Hepatic stellate cell (primary cell): Measurements from ENCODE around the gene ZNF132.

Experiments
- DNase-seq: peaks from one replicate; pipeline ENCODE4 v3.0.0; 2011; ENCODE audit warnings: low spot score

The ZNF132 gene

DNA sequence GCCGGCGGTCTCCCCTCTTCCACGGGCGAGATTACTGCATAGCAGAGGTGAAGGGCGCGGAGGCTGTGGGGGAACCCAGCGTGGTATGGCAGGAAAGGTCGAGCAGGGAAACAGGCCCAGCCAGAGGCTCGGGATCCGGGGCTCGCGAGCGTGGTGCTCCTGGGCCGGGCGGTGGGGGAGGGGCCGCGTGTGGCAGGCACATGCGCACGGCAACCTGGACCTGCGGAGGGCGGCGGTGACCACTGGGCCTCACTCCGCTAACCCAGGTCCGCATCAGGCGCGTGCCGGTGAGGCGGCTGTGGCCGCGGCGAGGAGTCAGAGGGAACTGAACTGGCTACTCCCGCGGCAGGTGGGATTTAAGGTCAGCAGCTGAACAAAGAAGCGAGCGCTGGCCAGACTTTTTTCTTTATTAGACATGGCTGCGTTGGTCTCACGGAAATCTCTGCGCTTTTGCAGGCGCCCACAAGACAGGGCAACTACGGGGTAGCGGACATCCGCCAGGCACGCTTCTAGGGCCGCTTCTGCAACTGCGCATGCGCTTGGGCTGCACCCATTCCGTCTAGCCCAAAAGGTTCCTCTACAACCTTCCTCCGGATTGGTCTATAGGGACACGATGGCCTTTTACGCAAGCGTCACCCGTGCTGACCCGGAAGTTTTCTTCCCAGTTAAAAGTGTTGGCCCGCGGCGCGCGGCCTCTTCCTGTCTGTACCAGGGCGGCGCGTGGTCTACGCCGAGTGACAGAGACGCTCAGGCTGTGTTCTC, 53.2 kb downstream of the ZNF132 start, which contains the start of gene RPS5:
Gene RPS5 (plus strand): TSS at position 694 of the 762 bp plus-strand sequence. CDS start 869 bp downstream, outside the sequence.
- peak; percentile 100 for DNase-seq

DNA sequence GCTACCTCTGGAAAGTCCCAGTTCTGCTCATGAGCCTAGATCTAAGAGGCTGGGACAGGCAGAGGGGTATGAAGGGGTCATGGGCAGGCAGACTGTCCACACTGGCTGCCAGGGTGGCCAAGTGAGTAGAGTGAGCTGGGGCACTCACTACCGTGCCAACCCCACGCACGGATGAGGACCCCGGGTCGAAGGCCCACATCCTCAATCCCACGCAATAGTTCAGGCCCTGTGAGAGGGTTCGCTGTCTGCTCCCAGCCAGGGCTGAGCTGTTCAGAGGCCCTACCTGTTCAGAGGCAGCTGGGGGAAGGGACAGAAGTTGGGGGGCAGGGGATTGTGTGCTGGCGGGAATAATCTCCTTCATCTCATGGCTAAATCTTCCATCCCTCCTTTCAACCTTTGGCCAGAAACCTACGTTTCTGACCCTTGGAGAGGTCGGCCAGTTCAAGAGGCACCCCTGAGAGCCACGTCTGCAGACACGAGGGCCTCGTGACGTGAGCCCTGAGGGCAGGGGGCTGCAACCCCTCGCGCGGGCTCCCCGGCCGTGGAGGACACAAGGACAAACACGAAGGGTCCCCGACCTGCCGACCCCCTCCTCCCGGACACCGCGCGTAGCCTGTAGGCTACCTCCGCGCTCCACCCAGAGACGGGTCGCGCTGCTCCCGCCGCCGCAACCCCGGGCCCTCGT, 53.9 kb downstream of the ZNF132 start:
- no peak for DNase-seq

DNA sequence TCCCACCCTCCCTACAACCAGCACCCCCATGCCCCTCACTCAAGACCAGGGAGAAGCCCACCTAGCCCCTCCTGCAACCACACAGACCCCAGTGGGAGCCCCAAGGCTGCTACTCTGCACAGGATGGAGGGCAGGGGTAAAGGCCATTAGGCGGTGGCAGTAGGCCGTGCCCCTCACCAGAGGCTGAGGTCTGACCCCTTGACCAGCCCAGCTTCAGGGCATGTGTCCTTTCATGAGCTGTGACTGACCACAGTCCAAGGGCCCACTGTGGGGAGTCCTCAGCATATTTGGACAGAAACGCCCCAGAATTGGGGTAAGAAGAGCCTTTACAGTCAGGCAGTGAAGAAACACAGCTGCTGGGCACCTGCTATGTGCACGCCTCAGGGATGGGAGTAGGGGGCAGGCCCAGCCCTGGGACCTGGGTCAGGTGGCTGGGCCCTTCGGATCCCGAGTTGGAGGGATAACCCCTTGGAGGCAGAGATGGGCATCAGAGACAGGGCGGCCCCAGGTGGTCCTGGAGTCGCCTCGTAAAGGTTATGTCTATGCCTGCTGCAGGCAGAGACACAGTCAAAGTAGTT, 54.6 kb downstream of the ZNF132 start:
- DNase-seq: no peak

DNA sequence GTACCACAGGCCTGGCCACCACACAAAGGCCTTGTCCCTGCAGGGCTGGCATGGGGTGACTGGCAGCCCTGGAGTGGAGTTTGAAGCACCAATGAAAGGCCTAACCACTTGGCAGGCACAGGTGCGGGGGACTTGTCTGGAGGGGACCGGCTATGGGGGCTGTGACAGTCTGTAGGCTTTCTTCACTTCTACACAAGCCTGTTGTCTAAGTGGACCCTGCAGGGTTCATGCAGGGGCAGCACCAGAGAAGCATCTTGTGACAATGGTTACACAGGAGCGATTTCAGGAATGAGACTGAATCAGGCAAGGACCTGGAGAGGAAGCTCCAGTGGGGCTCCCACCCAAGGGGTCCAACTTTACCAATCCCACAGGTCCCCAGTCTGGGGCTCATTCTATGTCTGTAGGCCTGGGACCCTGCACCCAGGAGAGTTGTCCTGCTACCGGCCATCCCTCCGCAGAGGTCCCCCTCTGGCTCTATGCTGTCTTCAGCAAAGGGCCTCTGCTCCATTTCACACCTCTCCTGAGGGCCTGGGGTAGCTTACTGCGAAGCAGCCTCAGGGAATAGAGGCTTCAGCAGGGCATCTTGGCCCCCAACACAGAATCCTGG, 56.9 kb downstream of the ZNF132 start:
- DNase-seq: no peak
